Measurements from ENCODE around the gene NLRP1. TPM values are rescaled to one million over a fixed set of nuclear protein-coding genes. Genes with fewer than 3 reads are reported as not detected.

Gene NLRP1
- total and polyA plus RNA-seq, 9 of the 15 experiments (the other 6 are each of a cell fraction or from before 2014, with no cell fraction given): 4.0 to 69.4 (median 27.7) TPM

- no TSS peak for BruUV-seq (replicated peaks)
- in situ Hi-C loops (cut with MboI) (no loop called here), intact Hi-C loops (cut with micrococcal nuclease) (no loop called here)
- WGBS (ENCODE audit: insufficient coverage, low coverage, missing lambda C conversion rate): no CpG with 5 or more reads among the region's 5 CpGs
- no peak for FAIRE-seq
- ChIA-PET CTCF (ENCODE audit: low intra/inter-chr PET ratio) (no interaction called here), POLR2A (interaction anchor here (0.8 kb wide), 1 partner anchor 611 kb away, joined by 3 read pairs; no protein-coding TSS in a partner anchor)
- TF ChIP-seq ATF4 (CRISPR knock-in tag; IDR thresholded peaks at IDR 0.05) (no peak), E2F8 (IDR thresholded peaks at IDR 0.05; ENCODE audit: low read depth, partially characterized antibody) (no peak), CGGBP1 (CRISPR knock-in tag; IDR thresholded peaks at IDR 0.05) (no peak), GATAD2B (IDR thresholded peaks at IDR 0.05; ENCODE audit: borderline replicate concordance) (no peak), JUNB (CRISPR knock-in tag; conservative IDR thresholded peaks at IDR 0.05) (no peak), LARP7 (IDR thresholded peaks at IDR 0.05) (no peak), FOXJ3 (CRISPR knock-in tag; IDR thresholded peaks at IDR 0.05) (no peak), PYGO2 (tag; IDR thresholded peaks at IDR 0.05) (no peak), ZNF436 (CRISPR knock-in tag; IDR thresholded peaks at IDR 0.05) (no peak), ZNF444 (CRISPR knock-in tag; IDR thresholded peaks at IDR 0.05) (no peak), PREB (CRISPR knock-in tag; IDR thresholded peaks at IDR 0.05) (no peak), SUPT5H (IDR thresholded peaks at IDR 0.05) (no peak)
- Histone ChIP-seq H3K9me3 (replicated peaks; ENCODE audit: control insufficient read depth, insufficient read depth, low read depth, low read length) (no peaks in the 10 kb centered on the region), H3K27ac (ENCODE audit: extremely low read depth, low read depth, low read length) (no peak overlapping the region), H3K4me3 (no peak overlapping the region), H3K9ac (ENCODE audit: insufficient read depth in 1 of 2, low read depth in 2 of 2, low read length in 2 of 2) (no peak overlapping the region), H3K36me3 (ENCODE audit: control insufficient read depth, insufficient read depth, low read length) (peaks cover 14% of the 10 kb centered on the region; the same call in 2 of the 3 replicates), H3K4me1 (replicated peaks in 1 of 2; ENCODE audit: control insufficient read depth in 2 of 2, insufficient read depth in 2 of 2, low read length in 2 of 2) (peaks cover 0 to 2% of the 10 kb centered on the region in 2 experiments; a peak in 1 of 5 replicates), H3K9me1 (ENCODE audit: control insufficient read depth, insufficient read depth, low read length) (no peaks in the 10 kb centered on the region), H2AFZ (ENCODE audit: low read depth, low read length) (no peak overlapping the region), H3K79me2 (ENCODE audit: control insufficient read depth, insufficient read depth, low read length) (no peaks in the 10 kb centered on the region), H3K4me2 (ENCODE audit: insufficient read depth, low read length) (no peak overlapping the region), H3K27me3 (ENCODE audit: control insufficient read depth in 2 of 2, insufficient read depth in 2 of 2, low read length in 2 of 2) (no peaks in the 10 kb centered on the region), H4K20me1 (replicated peaks; ENCODE audit: control insufficient read depth, insufficient read depth, low read length) (no peaks in the 10 kb centered on the region)
- no peak for ATAC-seq
- no peak for DNase-seq (ENCODE audit: extremely low read depth in 1 of 4, low spot score in 3 of 4)
These were observed 78.0 kb downstream of the NLRP1 start for GRCh38 chr17:5506307-5506706.

All from K562 (cell line).